Liver (tissue), 9 donors: ENCODE results near the gene B4GALNT2. TPM values are rescaled to one million over a fixed set of nuclear protein-coding genes. Genes with fewer than 3 reads are reported as not detected.
A peak's percentile ranks its signal among the peaks of the same experiment; 100 is the strongest.
"Not testable (repeated sequence)": the region's sequence is repeated elsewhere in the genome, so short reads cannot be mapped to it uniquely, and the experiment has no call there.

ENCODE experiments used
- DNase-seq: peaks from one replicate; pipeline ENCODE4 v3.0.0-alpha.2; 2017; ENCODE audit warnings: low spot score
- H3K27ac ChIP-seq, 2 donors: one replicate each; pipeline ENCODE4 v1.7.0; 2013; ENCODE audit warnings: inconsistent platforms in 2 of 2, low read length in 2 of 2, control low read depth in 1 of 2, low read depth in 1 of 2, mild to moderate bottlenecking in 1 of 2
- H3K27me3 ChIP-seq, 4 donors: one replicate each; pipeline versions ENCODE4 v1.6.1 to v1.7.0; 2013; ENCODE audit warnings: low read length in 3 of 4, inconsistent platforms in 1 of 4, mild to moderate bottlenecking in 1 of 4, moderate library complexity in 1 of 4; ENCODE audit not compliant: control insufficient read depth in 4 of 4, insufficient read depth in 4 of 4
- H3K36me3 ChIP-seq, 4 donors: one replicate each; pipeline versions ENCODE4 v1.6.1 to v1.7.0; 2013; ENCODE audit warnings: low read length in 3 of 4, mild to moderate bottlenecking in 3 of 4, low read depth in 1 of 4, moderate library complexity in 1 of 4; ENCODE audit not compliant: control insufficient read depth in 4 of 4, insufficient read depth in 3 of 4
- H3K4me1 ChIP-seq, 4 donors: one replicate each; pipeline versions ENCODE4 v1.6.1 to v1.7.0; 2013; ENCODE audit warnings: low read length in 3 of 4, mild to moderate bottlenecking in 3 of 4, moderate library complexity in 1 of 4; ENCODE audit not compliant: control insufficient read depth in 4 of 4, insufficient read depth in 4 of 4
- H3K4me3 ChIP-seq, 3 donors: one replicate each; pipeline versions ENCODE4 v1.6.1 to v1.7.0; 2013; ENCODE audit warnings: low read length in 3 of 3, control low read depth in 1 of 3, low read depth in 1 of 3, mild to moderate bottlenecking in 1 of 3
- H3K9ac ChIP-seq, 2 donors: one replicate each; pipeline ENCODE4 v1.7.0; 2013; ENCODE audit warnings: low read length in 2 of 2, mild to moderate bottlenecking in 2 of 2, moderate library complexity in 2 of 2, control low read depth in 1 of 2, low read depth in 1 of 2
- H3K9me3 ChIP-seq, 4 donors: one replicate each; pipeline versions ENCODE4 v1.6.1 to v1.7.0; 2013; ENCODE audit warnings: low read length in 3 of 4; ENCODE audit not compliant: control insufficient read depth in 4 of 4
- ATF3 ChIP-seq: IDR thresholded peaks from 2 replicates; pipeline ENCODE4 v1.6.1; 2016; ENCODE audit warnings: antibody characterized with exemption
- CTCF ChIP-seq: fragments of 150-350 bp; IDR thresholded peaks from 2 replicates; pipeline ENCODE4 v1.5.1; 2017; ENCODE audit warnings: improper control_type of control experiment, low read depth, low read length; ENCODE audit not compliant: missing input control
- FOXA1 ChIP-seq: IDR thresholded peaks from 2 replicates; pipeline ENCODE4 v1.6.1; 2016; ENCODE audit warnings: antibody characterized with exemption
- FOXA2 ChIP-seq: IDR thresholded peaks from 2 replicates; pipeline ENCODE4 v1.6.1; 2016; ENCODE audit warnings: antibody characterized with exemption
- GABPA ChIP-seq, 2 donors: IDR thresholded peaks in 1 of 2; conservative IDR thresholded peaks in 1 of 2; 2 replicates each; pipeline ENCODE4 v1.6.1; 2016; ENCODE audit warnings: antibody characterized with exemption in 2 of 2, mild to moderate bottlenecking in 1 of 2, moderate library complexity in 1 of 2
- HNF4A ChIP-seq, 2 donors: conservative IDR thresholded peaks; 2 replicates each; pipeline ENCODE4 v1.6.1; 2016; ENCODE audit warnings: antibody characterized with exemption in 2 of 2, mild to moderate bottlenecking in 2 of 2
- HNF4G ChIP-seq: IDR thresholded peaks from 2 replicates; pipeline ENCODE4 v1.6.1; 2016; ENCODE audit warnings: antibody characterized with exemption
- JUND ChIP-seq, 2 donors: IDR thresholded peaks; 2 replicates each; pipeline ENCODE4 v1.6.1; 2016; ENCODE audit warnings: antibody characterized with exemption in 2 of 2
- MAX ChIP-seq: IDR thresholded peaks from 2 replicates; pipeline ENCODE4 v1.6.1; 2016; ENCODE audit warnings: antibody characterized with exemption
- NR2F2 ChIP-seq: IDR thresholded peaks from 2 replicates; pipeline ENCODE4 v1.6.1; 2016; ENCODE audit warnings: antibody characterized with exemption
- RAD21 ChIP-seq, 2 donors: IDR thresholded peaks; 2 replicates each; pipeline ENCODE4 v1.6.1; 2016; ENCODE audit warnings: antibody characterized with exemption in 2 of 2, mild to moderate bottlenecking in 2 of 2
- REST ChIP-seq: IDR thresholded peaks from 2 replicates; pipeline ENCODE4 v1.6.1; 2016; ENCODE audit warnings: antibody characterized with exemption, mild to moderate bottlenecking
- RXRA ChIP-seq, 2 donors: IDR thresholded peaks; 2 replicates each; pipeline ENCODE4 v1.6.1; 2017 to 2018; ENCODE audit warnings: antibody characterized with exemption in 2 of 2, mild to moderate bottlenecking in 1 of 2
- SP1 ChIP-seq: IDR thresholded peaks from 2 replicates; pipeline ENCODE4 v1.6.1; 2018; ENCODE audit warnings: antibody characterized with exemption, mild to moderate bottlenecking
- TAF1 ChIP-seq: conservative IDR thresholded peaks from 2 replicates; pipeline ENCODE4 v1.6.1; 2016; ENCODE audit warnings: antibody characterized with exemption, mild to moderate bottlenecking
- YY1 ChIP-seq: IDR thresholded peaks from 2 replicates; pipeline ENCODE4 v1.6.1; 2016; ENCODE audit warnings: antibody characterized with exemption, mild to moderate bottlenecking
- ZBTB33 ChIP-seq: IDR thresholded peaks from 2 replicates; pipeline ENCODE4 v1.6.1; 2016; ENCODE audit warnings: antibody characterized with exemption
- WGBS: extraction: QIAGEN DNeasy Blood & Tissue Kit; methylation state at CpG from one replicate; pipeline ENCODE4 v1.1.7; 2013; 5-methylcytosine and 5-hydroxymethylcytosine counted together
- polyA plus RNA-seq, 2 donors: library from polyadenylated mRNA; stranded (reverse) in 1 of 2; unstranded in 1 of 2; fragments of 200-250 nt in 1 of 2; fragments of >200 nt in 1 of 2; fragmentation: Nextera tagmentation in 1 of 2; extraction: Ambion mirVana in 1 of 2; gene quantifications; one replicate each; pipeline versions ENCODE4 v1.2.1 to v1.2.3, GENCODE V29; 2013 to 2015
- total RNA-seq, 2 donors: library from RNA; depleted of rRNA; stranded (reverse); fragments of >200 nt; gene quantifications; one replicate each; pipeline ENCODE4 v1.2.3, GENCODE V29; 2014
- donor health status: healthy.
- donor health status: healthy.
- donor health status: healthy.
- donor health status: healthy.
- donor health status: healthy.

Gene B4GALNT2
- total and polyA plus RNA-seq, 4 donors = not detected

- no peak overlapping the region for H3K27ac ChIP-seq
Observed at GRCh38 chr17:49170216-49170615, 37.6 kb downstream of the B4GALNT2 start.

GRCh38 chr17:49170711-49171110 lies 38.1 kb downstream of the B4GALNT2 start:
- H3K4me1 ChIP-seq, DNase-seq, H3K36me3 ChIP-seq, H3K4me3 ChIP-seq, H3K9ac ChIP-seq, H3K27me3 ChIP-seq, H3K27ac ChIP-seq, H3K9me3 ChIP-seq: not testable (repeated sequence)
- WGBS = 72% methylated on average over 3 of the region's 3 CpGs

More at GRCh38 chr17:49170216-49170615, 37.6 kb downstream of the B4GALNT2 start:
- Histone ChIP-seq H3K4me1 (no peaks in the 10 kb centered on the region), H3K36me3 (no peaks in the 10 kb centered on the region), H3K27me3 (peaks cover 0 to 5% (median 0%) of the 10 kb centered on the region in 4 donors), H3K9ac (no peak overlapping the region), H3K4me3 (no peak overlapping the region), H3K9me3 (peaks cover 0 to 2% (median under 1%) of the 10 kb centered on the region in 4 donors)
- no peak for DNase-seq
- 76% methylated on average over 2 of the region's 2 CpGs for WGBS
- no peak for TF ChIP-seq HNF4A (conservative IDR thresholded peaks at IDR 0.05)
- no peak for TF ChIP-seq RXRA (IDR thresholded peaks at IDR 0.05)
- TF ChIP-seq JUND (IDR thresholded peaks at IDR 0.05) = no peak
- no peak for TF ChIP-seq FOXA2
- TF ChIP-seq NR2F2 = no peak
- no peak for TF ChIP-seq CTCF
- no peak for TF ChIP-seq GABPA (IDR thresholded peaks at IDR 0.05 in 1 of 2, conservative IDR thresholded peaks at IDR 0.05 in 1 of 2)
- TF ChIP-seq TAF1 = no peak
- TF ChIP-seq MAX = no peak
- no peak for TF ChIP-seq ATF3
- no peak for TF ChIP-seq RAD21 (IDR thresholded peaks at IDR 0.05)
- no peak for TF ChIP-seq FOXA1
- no peak for TF ChIP-seq ZBTB33
- no peak for TF ChIP-seq YY1
- no peak for TF ChIP-seq REST
- TF ChIP-seq HNF4G = no peak
- TF ChIP-seq SP1 = no peak

- DNase-seq, H3K27ac ChIP-seq, H3K27me3 ChIP-seq, H3K4me1 ChIP-seq, H3K9ac ChIP-seq, H3K36me3 ChIP-seq: not testable (repeated sequence)
- Histone ChIP-seq H3K9me3 (peaks cover 8 to 19% (median 10%) of the 10 kb centered on the region in 4 donors), H3K4me3 (peak overlapping the region in 1 of 3 donors; percentile 18)
- WGBS = 86% methylated on average over 11 of the region's 11 CpGs
Observed at GRCh38 chr17:49175978-49176377, 43.4 kb downstream of the B4GALNT2 start.
